HG02938 (cell line): ENCODE results near the gene OLFML1.
"Not testable (repeated sequence)": the region's sequence is repeated elsewhere in the genome, so short reads cannot be mapped to it uniquely, and the experiment has no call there.

Experiments
- ATAC-seq: cut with Tn5 transposase; IDR thresholded peaks from one replicate; pipeline ENCODE4 v1.9.1; 2021; ENCODE audit warnings: mild to moderate bottlenecking, moderate library complexity; ENCODE audit not compliant: unreplicated experiment

OLFML1 gene

GRCh38 chr11:7511401-7511800, 26.1 kb downstream of the OLFML1 start:
- no peak for ATAC-seq

DNA sequence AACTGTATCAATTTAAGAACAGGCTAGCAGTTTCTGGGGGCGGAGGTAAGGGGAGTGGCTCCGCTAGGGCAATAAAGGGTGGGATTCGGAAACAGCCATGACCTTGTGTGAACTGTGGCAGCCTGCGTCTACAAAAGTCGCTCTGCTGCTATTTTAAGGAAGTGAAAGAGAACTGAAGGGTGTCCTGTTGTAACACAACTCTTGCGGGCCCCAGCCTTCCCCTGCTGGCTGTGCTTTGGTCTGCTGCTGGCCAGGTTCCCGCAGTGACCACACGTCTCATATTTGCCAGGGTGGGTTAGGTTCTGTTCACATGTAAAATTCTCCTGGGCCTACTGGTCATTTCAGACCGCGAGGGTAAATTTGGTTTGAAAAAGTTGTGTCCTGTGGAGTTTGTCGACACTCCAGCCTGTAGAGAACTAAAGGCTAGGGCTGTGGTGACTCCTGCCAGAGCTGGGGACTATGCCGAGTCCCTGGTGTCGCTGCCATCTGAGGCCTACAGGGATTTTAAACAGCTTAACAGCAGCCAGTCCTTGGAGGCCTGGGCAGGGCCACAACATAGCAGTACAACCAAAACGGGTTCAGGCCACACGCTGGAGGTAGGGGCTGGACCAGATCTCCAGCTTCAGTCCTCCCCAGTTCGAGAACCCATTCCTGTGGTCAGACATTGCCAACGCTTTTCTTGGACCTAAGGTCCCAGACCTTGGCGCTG, 27.4 kb downstream of the OLFML1 start:
- peak; percentile 78 for ATAC-seq

GRCh38 chr11:7513234-7514098, 28.2 kb downstream of the OLFML1 start, which contains the start of gene PPFIBP2:
Gene PPFIBP2, plus strand, starts transcription at chr11:7513999. Its CDS starts 35,477 bp downstream, at chr11:7549476.
- ATAC-seq, result peak; percentile 60

DNA sequence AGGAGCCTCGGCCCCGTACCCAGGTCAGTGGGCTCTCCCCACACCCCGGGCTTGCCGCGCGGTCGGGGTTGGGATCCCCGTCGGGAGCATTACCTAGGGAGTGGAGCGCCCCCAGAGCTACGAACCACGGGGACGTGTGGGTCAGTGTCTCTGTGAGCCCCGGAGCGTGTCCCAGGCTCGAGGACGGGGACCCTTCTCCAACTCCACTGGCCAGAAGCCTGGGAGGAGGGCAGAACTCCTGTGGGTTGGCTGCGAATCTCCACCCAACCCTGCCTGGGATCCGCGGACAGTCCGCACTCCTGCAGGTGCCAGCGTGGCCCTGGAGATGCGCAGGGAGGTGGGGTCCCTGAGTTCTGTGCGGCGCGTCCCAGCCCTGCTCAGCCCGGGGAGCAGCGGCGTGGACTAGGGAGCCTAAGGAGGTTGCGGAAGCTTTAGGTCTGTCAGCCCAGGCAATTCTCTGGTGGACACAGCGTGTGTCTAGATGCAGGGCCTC, 28.8 kb downstream of the OLFML1 start:
- ATAC-seq, result no peak

DNA sequence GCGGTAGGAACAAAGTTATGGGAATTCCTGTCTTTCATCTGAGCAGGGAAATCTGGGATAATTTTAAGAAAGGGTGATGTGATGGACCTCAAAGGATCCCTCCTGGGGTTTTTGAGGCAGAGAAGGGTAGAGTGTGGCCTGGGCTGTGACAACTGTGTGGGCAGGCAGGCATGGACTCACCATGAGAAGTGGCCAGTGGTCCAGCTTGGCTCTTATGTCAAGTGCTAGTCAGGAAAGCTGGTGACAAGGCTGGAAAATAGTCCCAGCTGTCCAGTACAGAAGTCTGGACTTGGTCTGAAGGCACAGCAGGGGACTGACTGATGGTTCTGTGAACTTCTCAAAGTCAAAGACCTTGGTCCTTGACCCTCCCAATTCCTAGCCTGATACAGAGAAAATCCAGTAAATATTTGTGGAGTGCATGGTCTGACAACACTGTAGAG, 30.2 kb downstream of the OLFML1 start:
- no peak for ATAC-seq

- no peak for ATAC-seq
Measured at GRCh38 chr11:7516475-7516874, 31.2 kb downstream of the OLFML1 start.

- not testable (repeated sequence) for ATAC-seq
Measured at GRCh38 chr11:7517743-7518142, 32.4 kb downstream of the OLFML1 start.

- no peak for ATAC-seq
Measured at GRCh38 chr11:7518811-7519562, 33.7 kb downstream of the OLFML1 start.

DNA sequence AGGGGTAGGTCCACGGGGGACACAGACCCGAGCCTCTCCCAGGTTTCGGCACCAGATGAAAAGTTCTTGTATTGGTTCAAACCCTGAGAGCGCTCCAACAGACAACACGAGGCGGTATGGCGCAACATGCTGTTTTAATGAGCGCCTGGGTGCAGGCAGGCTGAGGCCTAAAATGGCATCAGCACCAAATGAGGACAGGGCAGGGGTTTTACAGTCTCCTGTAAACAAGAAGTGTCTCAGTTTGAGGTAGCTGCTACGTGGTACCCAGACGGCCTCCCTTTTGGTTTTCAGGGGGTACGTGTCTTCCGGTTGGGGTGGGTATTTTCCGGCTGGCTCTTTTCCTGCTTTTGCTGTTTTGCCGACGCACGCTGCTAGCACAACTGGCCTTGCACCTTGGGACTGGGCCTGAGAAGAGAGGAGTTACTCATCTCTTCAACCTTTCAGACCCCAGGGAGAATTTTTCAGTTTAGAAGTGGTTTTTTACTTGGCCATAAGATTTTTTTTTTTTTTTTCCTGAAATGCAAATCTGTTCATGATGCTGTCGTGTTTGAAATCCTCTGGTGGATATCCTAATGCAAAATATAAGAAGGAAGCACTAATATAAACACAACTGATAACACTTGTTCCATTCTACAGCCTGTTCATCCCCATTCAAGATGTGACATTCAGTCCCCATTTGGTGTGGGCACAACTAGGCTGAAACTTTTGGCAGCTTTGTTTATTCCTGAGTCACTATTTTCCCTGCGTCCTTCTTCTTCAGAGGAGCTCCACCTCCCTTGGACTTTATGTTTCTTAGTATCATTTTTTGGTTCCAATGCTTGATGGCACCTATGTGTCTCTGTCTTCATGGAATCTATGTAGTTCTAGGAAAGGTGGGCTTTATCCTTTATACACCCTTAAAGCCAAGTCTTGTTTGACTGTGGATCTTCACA, 35.0 kb downstream of the OLFML1 start:
- peak; percentile 43 for ATAC-seq

GRCh38 chr11:7520981-7521487, 35.7 kb downstream of the OLFML1 start:
- peak; percentile 77 for ATAC-seq

- no peak for ATAC-seq
Measured at GRCh38 chr11:7522121-7522520, 36.8 kb downstream of the OLFML1 start.

- no peak for ATAC-seq
Measured at GRCh38 chr11:7522546-7522945, 37.2 kb downstream of the OLFML1 start.

DNA sequence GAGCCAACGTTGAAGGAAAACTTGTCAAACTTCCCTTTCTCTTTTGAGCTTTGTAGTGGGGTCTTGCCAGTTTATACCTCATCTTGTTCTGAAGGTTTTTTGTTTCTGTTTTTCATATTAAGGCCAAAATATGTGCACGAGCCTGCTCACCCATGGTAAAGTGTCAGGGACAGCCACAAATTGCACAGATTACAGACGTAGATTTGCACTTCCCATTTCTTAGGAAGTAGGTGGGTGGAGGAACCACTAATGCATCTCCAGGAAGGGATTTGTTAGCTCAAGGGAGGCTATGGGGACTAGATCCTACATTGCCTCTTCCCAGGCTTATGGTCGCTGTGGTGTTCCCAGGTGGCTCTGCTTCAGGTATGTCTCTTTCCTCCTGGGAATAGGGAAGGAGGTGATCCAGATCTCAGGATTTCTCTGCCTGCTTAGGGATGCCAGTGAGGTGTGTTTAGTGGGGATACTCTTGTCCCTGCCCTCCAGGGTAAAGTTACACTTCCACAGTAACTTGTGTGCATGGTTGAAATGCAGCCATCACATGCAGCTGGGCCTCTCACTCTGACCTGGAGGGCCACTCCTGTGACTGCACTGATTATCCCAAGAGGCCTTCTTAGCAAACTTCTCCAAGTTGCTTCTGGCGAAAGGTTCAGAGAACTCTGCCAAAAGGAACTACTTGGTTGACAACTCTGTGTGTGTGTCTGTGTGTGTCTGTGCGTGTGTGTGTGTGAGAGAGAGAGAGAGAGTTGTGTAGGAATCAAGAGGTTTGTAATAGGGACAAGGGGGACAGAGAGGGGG, 38.3 kb downstream of the OLFML1 start:
- no peak for ATAC-seq

DNA sequence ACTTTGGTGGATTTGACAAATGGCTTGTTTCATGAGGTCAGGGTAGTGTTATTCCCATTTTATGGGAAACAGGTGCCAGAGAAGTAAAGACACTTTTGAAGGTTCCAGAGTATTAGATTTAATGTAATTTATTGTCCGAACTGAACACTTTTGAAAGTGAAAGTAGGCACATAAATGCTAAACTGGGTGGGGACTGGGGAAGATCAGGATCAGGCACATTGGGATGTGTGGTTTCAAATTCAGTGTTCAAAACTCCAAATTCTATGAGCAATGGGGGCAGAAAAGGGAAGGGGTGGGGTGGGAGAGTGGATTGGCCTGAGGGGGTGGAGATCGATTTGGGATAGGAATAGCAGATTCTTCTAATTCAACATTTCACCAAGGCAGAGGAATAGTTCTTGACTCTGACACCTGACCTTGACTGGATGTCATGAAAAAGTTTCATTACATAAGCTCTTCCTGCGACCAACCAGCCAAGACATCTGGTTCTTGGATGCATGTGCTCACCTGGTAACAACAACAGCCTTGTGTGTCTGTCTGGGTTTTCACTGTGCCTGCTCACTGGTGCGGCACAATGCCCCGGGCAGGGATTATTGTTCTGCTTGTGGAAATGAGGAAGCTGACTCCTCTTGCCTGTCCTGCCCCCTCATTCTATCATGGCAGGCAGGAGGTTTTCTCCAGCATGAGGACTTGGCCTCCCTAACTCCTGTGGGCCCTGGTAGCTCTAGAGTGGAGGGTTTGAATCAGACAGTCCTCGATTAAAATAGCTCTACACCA, 39.3 kb downstream of the OLFML1 start:
- ATAC-seq, result no peak

DNA sequence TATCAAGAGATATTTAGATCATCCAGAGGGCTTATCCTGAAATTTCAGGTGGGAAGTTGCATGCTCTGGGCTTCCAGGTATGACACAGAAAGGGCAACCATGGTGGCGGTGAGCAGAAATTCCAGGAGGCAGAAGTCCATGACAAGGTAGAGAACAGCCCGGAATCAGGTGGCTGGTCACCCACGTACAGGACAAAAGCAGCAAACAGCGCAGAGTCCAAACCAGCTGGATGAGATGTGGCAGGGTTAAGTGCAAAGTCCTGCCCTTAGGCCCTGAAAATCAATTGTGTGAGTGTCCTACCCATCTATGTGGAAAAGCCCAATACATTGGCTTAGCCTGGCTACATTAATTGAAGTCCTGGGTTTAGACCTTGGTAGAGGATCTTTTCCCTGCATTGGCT, 40.1 kb downstream of the OLFML1 start:
- no peak for ATAC-seq

DNA sequence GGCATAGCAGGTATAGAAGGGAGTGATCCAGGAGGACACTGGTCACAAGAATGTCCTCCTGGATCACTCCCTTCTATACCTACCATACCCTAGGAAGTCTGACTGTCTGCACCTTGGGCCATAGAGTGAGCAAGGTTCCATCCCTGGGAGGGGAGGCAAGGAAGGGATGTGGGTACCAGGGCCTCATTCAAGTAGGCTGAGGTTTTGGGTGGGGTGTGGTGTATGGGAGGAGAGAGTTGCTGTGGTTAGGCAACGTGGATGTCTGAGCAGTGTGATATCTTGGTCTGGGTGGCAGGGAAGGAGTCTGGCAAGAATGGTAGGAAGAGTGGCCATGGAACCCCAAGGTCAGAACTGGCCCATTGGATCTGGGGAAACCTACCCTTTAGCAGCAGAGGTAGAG, 41.7 kb downstream of the OLFML1 start:
- no peak for ATAC-seq

- no peak for ATAC-seq
Measured at GRCh38 chr11:7528514-7529049, 43.3 kb downstream of the OLFML1 start.
